Lower lobe of right lung (tissue), 2 donors: ENCODE measurements around the gene IMPDH2. TPM values are rescaled to one million over a fixed set of nuclear protein-coding genes. Genes with fewer than 3 reads are reported as not detected.

ENCODE experiments used
- ATAC-seq, 2 donors: fragments of 200-7000 bp; cut with Tn5 transposase; one replicate each; pipeline ENCODE4 v1.9.1; 2020 to 2022; ENCODE audit warnings: mild to moderate bottlenecking in 2 of 2, moderate library complexity in 2 of 2
- DNase-seq: peaks from one replicate; pipeline ENCODE4 v3.0.0-alpha.2; 2020
- H3K27ac ChIP-seq: fragments of 200-600 bp; one replicate; pipeline ENCODE4 v1.8.0; 2022
- H3K27me3 ChIP-seq: fragments of 200-600 bp; one replicate; pipeline ENCODE4 v1.8.0; 2022; ENCODE audit warnings: low read depth
- H3K36me3 ChIP-seq: fragments of 200-600 bp; one replicate; pipeline ENCODE4 v1.8.0; 2022; ENCODE audit warnings: mild to moderate bottlenecking
- H3K4me1 ChIP-seq: fragments of 200-600 bp; one replicate; pipeline ENCODE4 v1.8.0; 2022
- H3K4me3 ChIP-seq: fragments of 200-600 bp; one replicate; pipeline ENCODE4 v1.8.0; 2022; ENCODE audit warnings: mild to moderate bottlenecking
- H3K9me3 ChIP-seq: fragments of 200-600 bp; one replicate; pipeline ENCODE4 v1.8.0; 2022
- CTCF ChIP-seq: fragments of 200-600 bp; IDR thresholded peaks from one replicate; pipeline ENCODE4 v1.8.0; 2022; ENCODE audit warnings: antibody characterized with exemption, mild to moderate bottlenecking
- intact Hi-C: fragments of 100-400 bp; cut with DNase I; formaldehyde crosslinking; loops from one replicate; pipeline ENCODE4 v1.11.0; 2022
- total RNA-seq: library from RNA; stranded (reverse); fragmentation: NEBNext Ultra II Directional; extraction: Animal tissue kit (Norgen Biotek cat#: 25700); gene quantifications from one replicate; pipeline ENCODE4 v1.2.1, GENCODE V29; 2021
- donor health status: DM: no; HTN: yes; CAD: no; lungs with severe emphysema.

IMPDH2 gene
- total RNA-seq, 1 donor from 2014 or later, result 112 TPM

DNA sequence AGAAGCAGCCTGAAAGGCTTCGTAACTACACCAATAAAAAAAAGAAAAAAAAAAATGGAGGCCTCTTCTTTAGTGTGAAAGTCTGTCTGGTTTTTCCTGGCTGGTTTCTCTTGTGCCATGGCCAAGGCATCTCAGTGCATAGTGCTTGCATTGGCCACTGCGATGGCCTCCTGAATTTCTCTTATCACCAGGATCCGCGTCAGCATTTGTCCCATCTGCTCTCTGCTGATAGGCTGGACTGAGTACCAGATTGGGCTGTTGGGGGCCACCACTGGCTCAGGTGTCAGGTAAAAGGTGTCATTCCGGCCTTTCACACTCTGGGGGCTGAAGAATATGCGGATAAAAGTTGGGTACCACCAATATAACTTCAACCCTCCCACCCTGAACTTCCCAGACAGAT lies 1.1 kb upstream of the IMPDH2 start:
- no peak for ATAC-seq
- Histone ChIP-seq H3K27ac (no peak overlapping the region), H3K36me3 (peaks cover 73% of the 10 kb centered on the region), H3K27me3 (no peaks in the 10 kb centered on the region), H3K4me1 (peaks cover 18% of the 10 kb centered on the region), H3K4me3 (no peak overlapping the region), H3K9me3 (no peaks in the 10 kb centered on the region)
- TF ChIP-seq CTCF, result no peak
- DNase-seq, result no peak
- intact Hi-C loops, result no loop called here

GRCh38 chr3:49029563-49029884 lies 326 bp upstream of the IMPDH2 start:
- TF ChIP-seq CTCF, result no peak
- H3K4me3 ChIP-seq, result peak overlapping the region; percentile 72
- DNase-seq (no peak), ATAC-seq (no peak)
- H3K27me3 ChIP-seq, result no peaks in the 10 kb centered on the region
- H3K4me1 ChIP-seq, result peaks cover 14% of the 10 kb centered on the region
- peak overlapping the region; percentile 91 for H3K27ac ChIP-seq
- no peaks in the 10 kb centered on the region for H3K9me3 ChIP-seq
- peaks cover 73% of the 10 kb centered on the region for H3K36me3 ChIP-seq
- intact Hi-C loops, result no loop called here

DNA sequence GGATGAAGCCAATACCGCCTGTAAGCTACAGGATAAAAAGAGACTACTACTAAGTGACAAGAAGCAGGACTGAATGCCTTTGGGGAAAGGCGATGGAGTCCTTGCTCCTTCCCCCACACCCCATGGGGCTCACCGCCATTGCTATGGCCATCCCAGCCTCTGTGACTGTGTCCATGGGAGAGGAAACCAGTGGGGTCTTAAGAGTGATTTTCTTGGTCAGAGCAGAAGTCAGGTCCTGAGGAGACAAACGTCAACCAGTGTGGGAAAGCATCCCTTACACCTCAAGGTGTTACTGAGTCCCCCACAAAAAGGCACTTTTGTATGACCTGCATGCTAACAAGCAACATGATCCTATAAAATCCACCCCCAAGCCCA lies 913 bp downstream of the IMPDH2 start:
- Histone ChIP-seq H3K27me3 (no peaks in the 10 kb centered on the region), H3K4me3 (peak overlapping the region; percentile 72), H3K27ac (peak overlapping the region; percentile 91), H3K36me3 (peaks cover 73% of the 10 kb centered on the region), H3K9me3 (no peaks in the 10 kb centered on the region), H3K4me1 (peaks cover 21% of the 10 kb centered on the region)
- TF ChIP-seq CTCF, result no peak
- ATAC-seq, result no peak
- intact Hi-C loops, result no loop called here
- no peak for DNase-seq

DNA sequence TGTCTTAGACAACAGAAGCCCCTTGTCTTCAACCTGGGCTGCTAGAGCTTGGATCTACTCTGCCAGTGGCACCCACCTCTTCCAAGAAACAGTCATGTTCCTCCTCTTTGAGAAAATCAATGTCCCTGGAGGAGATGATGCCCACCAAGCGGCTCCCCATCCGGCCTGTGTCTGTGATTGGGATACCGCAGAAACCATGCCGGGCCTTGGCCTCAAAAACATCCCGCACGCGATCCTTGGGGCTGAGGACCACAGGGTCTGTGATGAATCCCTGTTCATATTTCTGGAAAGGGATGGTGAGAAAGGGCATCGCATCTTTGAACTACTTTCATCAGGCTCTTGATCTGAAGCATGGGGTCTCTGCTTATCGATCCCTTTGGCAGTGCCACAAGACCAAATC lies 1.6 kb downstream of the IMPDH2 start:
- no peaks in the 10 kb centered on the region for H3K27me3 ChIP-seq
- no peaks in the 10 kb centered on the region for H3K9me3 ChIP-seq
- H3K27ac ChIP-seq, result no peak overlapping the region
- peaks cover 72% of the 10 kb centered on the region for H3K36me3 ChIP-seq
- DNase-seq, result no peak
- no peak for ATAC-seq
- peaks cover 27% of the 10 kb centered on the region for H3K4me1 ChIP-seq
- no peak overlapping the region for H3K4me3 ChIP-seq
- intact Hi-C loops, result no loop called here
- TF ChIP-seq CTCF, result no peak

GRCh38 chr3:49026536-49026935 lies 2.7 kb downstream of the IMPDH2 start:
- Histone ChIP-seq H3K27ac (no peak overlapping the region), H3K4me1 (peaks cover 30% of the 10 kb centered on the region), H3K36me3 (peaks cover 62% of the 10 kb centered on the region), H3K9me3 (no peaks in the 10 kb centered on the region), H3K4me3 (no peak overlapping the region), H3K27me3 (no peaks in the 10 kb centered on the region)
- ATAC-seq (no peak), DNase-seq (no peak)
- intact Hi-C loops, result no loop called here
- TF ChIP-seq CTCF, result no peak
